GM13976 (cell line): ENCODE results near the gene YWHAH.

Source experiments
- DNase-seq: peaks from one replicate; pipeline ENCODE4 v3.0.0; 2012; ENCODE audit warnings: low spot score
- in situ Hi-C: fragments of 300-500 bp; cut with MboI; formaldehyde crosslinking; loops from one replicate; pipeline ENCODE4 v1.12.0; 2022; ENCODE audit warnings: low sequenced_read_pairs, mixed read lengths, inconsistent platforms; ENCODE audit not compliant: unreplicated experiment
- TF ChIP-seq, protein P1 (sequence below): IDR thresholded peaks from 2 replicates; pipeline ENCODE4 v1.5.1; 2012; ENCODE audit warnings: borderline replicate concordance, mild to moderate bottlenecking; ENCODE audit not compliant: insufficient read depth; ENCODE audit errors: extremely low read depth, missing control alignments, control extremely low read depth

YWHAH gene

DNA sequence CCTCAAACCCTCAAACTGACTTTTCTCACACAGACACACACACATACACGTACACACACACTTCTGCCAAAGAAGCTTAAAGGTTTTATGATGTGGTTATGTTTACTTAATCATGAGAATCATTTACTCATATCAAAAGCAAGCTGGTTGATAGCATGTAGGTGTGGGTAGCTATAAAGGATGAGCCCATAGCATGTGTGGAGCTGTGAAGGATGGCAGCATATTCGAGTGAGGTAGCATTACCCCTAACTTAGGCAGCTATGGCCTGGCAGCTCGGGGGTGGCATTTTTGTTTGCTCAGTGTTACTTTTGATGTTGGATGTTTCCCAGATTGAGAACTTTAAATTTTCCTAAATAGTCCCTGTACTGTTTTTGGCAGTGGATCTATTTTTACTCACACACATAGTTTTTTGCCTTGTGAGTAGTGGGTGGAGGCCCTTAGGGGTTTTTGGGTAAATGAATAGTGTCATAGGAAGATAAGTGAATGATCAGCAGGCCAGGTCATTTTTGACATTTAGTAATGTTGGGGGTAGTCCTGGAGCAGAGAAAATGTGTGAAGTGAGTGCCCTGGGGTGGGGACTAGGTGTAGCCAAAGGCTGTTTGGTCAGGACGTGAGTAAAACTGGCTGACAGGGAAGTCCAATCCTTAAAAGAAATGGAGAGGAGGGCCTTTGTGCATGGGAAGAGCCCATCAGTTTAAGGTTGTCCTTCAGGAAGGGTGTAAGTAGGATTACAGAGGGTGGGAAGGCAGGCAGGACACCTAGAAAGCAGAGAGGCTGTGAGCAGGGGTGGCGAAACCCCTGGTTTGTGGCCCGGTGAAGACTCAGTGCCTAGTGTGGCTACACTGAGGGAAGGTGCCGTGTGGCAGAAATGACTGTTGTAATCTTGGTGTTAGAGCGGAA lies 7.1 kb downstream of the YWHAH start:
- in situ Hi-C loops = no loop called here
- DNase-seq = no peak
- TF ChIP-seq, protein P1, sequence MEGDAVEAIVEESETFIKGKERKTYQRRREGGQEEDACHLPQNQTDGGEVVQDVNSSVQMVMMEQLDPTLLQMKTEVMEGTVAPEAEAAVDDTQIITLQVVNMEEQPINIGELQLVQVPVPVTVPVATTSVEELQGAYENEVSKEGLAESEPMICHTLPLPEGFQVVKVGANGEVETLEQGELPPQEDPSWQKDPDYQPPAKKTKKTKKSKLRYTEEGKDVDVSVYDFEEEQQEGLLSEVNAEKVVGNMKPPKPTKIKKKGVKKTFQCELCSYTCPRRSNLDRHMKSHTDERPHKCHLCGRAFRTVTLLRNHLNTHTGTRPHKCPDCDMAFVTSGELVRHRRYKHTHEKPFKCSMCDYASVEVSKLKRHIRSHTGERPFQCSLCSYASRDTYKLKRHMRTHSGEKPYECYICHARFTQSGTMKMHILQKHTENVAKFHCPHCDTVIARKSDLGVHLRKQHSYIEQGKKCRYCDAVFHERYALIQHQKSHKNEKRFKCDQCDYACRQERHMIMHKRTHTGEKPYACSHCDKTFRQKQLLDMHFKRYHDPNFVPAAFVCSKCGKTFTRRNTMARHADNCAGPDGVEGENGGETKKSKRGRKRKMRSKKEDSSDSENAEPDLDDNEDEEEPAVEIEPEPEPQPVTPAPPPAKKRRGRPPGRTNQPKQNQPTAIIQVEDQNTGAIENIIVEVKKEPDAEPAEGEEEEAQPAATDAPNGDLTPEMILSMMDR = no peak

DNA sequence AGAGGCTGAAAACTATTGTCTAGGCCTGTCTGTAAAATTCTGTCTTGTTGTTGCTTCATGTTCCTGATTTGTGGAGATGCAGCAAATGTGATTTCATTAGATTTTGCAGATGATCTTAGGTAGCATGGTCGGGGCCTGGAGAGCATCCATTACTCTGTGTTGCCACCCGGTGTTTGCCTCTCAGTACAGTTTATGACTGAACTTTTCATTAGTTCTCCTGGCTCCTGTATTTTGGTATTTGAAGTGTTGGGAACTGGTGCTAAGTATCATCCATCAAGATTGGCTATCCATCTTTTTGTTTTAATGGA lies 7.7 kb downstream of the YWHAH start:
- TF ChIP-seq, protein P1 = no peak
- DNase-seq = no peak
- in situ Hi-C loops = no loop called here

DNA sequence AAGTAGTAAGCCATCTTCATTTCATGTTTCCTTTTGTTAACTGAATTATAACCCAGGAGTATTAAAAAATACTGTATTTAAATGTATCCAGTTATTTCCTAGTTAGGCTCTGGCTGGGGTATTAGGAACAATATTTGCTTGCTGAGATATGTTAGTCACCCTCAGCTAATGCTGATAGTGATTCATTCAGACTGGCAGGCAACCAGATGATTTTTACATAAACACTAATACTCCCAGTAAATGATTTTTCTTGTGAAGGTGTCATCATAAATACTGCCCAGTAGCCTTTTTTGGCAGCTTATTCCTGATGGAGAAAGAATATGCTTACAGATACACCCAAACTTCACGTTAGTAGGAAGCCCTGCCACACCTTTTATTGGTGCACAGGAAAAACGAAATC lies 8.1 kb downstream of the YWHAH start:
- TF ChIP-seq, protein P1 = no peak
- in situ Hi-C loops = no loop called here
- no peak for DNase-seq

DNA sequence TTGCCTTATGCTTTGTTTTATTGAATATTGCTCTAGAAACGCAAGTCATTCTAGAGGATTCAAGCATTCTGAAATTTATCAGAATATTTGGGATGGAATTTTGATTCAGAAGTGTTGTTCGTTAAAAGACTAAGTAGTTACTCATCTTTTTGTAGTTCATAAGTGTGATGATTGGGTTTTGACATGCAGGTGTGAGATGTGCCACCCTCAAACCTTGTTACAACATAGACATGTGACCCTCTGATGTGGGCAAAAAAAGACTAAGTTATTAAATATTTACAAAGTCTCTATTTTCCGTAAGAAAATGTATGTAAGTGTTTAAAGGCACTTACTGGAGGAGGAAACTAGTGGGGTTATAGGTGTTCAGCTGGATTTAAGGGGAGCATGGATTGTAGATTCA lies 8.9 kb downstream of the YWHAH start:
- no peak for DNase-seq
- TF ChIP-seq, protein P1 = no peak
- in situ Hi-C loops = no loop called here

DNA sequence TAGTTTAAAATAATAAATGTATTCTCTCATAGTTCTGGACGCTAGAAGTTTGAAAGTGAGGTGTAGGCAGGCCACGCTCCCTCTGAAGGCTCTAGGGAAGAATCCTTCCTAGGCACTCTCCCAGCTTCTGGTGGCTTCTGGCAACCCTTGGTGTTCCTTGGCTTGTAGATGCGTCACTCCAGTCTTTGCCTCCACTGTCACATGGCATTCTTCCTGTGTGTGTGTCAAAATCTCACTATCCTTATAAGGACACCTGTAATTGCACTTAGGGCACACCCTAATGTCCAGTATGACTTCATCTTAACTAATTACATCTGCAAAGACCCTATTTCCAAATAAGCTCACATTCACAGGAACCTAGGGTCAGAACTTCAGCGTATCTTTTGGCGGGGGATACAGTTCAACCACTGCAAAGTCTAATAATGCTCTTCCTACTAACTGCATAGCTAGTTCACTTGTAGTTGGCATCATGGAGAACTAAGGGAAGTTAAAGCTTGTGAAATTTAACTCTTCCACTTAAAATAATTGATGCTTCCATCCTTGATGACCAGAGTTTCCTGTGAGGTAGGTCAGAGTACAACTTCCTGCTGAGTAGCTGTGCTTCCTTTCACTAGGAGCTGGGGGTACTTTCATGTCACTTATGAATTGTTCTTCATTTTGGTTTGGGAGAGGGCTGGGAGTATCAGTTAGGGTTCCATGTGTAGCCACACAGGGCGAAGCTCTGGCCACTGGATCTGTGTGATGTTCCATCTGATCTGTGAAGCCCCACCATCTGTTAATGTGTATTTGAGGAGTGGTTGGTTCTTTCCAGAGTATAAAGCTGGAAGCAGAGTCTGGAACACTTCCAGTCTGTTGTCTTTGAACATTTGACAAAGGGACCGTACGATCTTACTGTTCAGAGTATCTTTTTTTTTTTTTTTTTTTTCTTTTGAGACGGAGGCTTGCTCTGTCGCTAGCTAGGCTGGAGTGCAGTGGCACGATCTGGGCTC lies 10.5 kb downstream of the YWHAH start:
- TF ChIP-seq, protein P1 = no peak
- DNase-seq = no peak
- in situ Hi-C loops = no loop called here

DNA sequence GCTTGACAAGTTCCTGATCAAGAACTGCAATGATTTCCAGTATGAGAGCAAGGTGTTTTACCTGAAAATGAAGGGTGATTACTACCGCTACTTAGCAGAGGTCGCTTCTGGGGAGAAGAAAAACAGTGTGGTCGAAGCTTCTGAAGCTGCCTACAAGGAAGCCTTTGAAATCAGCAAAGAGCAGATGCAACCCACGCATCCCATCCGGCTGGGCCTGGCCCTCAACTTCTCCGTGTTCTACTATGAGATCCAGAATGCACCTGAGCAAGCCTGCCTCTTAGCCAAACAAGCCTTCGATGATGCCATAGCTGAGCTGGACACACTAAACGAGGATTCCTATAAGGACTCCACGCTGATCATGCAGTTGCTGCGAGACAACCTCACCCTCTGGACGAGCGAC lies 12.0 kb downstream of the YWHAH start:
- DNase-seq = no peak
- in situ Hi-C loops = no loop called here
- TF ChIP-seq, protein P1 = no peak
